ENCODE measurements around the gene EBPL.
"Not testable (repeated sequence)": the region's sequence is repeated elsewhere in the genome, so short reads cannot be mapped to it uniquely, and the experiment has no call there.

EBPL gene

DNA sequence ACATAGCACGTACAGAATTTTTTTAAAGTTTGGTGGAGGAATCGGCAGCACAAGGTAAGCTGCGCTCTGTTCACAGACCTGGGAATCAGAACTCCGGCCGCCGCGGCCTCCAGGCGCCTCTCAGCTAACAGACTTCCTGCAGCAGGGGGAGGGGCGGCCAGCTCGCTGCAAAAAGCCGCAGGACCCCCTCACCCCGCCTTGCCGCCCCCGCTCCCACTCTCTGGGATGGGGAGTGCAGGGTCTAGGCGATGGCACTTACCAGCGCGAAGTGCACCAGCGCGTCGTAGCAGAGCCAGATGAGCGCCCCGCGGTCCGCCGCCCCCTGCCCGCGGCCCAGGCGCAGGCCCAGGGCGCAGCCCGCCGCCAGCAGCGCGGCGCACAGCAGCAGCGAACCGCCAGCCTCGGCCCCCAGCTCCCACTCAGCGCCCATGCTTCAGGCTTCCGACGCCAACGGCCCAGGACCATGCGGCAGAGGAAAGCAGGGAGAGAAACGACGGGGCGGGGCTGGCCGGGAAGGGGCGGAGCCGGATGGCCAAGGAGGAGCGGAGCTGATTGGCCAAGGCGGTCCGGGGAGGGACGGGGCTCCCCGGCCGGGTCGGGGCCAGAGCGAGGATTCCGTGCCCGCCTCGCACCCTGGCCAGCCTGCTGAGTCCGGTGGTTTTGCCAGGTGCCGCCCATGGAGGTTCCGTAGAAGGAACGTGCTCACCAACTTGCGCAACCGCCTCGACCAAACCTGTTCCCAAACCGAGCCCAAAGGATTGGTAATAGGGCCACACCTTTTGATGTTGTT, at the start of gene EBPL:
Gene EBPL (minus strand): TSS at position 492 of the 790 bp plus-strand sequence. CDS start 62 bp downstream, at position 430.
- DNase-seq = peak; percentile 96

DNA sequence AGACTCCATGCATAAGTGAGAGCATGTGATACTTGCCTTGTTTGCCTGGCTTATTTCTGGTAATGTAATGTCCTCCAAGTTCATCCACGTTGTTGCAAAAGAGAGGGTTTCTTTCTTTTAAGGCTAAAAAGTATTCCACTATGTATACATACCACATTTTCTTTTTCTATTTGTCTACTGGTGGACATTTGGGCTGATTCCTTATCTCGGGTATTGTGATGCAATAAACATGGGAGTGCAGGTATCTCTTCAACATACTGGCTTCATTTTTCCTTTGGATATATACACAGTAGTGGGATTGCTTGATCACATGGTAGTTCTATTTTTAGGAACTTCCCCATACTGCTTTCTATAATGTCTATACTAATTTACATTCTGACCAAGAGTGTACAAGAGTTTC, 49.6 kb upstream of the EBPL start:
- DNase-seq = no peak

DNA sequence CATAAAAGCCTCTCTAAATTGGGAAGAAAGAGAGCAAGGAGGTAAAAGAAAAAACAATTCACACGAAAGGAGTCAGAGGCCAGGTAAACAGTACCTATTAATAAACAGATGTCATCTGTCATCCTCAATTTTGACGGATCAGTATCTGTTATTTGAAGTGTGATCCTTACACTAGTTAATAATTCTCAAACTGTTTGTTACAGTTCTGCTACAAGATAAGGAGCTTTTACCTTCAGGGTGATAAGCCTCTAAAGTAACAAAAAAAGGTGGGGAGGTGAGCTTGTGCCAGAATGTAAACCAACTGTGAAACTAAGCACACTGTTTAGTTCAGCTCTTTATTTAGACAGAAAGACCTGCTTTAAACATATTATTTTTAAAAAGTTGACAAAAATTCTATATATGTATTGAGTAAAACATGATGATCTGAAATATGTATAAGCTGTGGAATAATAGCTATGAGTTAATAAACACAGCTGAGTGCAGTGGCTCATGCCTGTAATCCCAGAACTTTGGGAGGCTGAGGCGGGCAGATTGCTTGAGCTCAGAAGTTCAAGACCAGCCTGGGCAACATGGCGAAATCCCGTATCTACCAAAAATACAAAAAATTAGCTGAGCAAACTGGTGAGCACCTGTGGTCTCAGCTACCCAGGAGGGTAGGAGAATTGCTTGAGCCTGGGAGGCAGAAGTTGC, 48.4 kb upstream of the EBPL start:
- DNase-seq = no peak

DNA sequence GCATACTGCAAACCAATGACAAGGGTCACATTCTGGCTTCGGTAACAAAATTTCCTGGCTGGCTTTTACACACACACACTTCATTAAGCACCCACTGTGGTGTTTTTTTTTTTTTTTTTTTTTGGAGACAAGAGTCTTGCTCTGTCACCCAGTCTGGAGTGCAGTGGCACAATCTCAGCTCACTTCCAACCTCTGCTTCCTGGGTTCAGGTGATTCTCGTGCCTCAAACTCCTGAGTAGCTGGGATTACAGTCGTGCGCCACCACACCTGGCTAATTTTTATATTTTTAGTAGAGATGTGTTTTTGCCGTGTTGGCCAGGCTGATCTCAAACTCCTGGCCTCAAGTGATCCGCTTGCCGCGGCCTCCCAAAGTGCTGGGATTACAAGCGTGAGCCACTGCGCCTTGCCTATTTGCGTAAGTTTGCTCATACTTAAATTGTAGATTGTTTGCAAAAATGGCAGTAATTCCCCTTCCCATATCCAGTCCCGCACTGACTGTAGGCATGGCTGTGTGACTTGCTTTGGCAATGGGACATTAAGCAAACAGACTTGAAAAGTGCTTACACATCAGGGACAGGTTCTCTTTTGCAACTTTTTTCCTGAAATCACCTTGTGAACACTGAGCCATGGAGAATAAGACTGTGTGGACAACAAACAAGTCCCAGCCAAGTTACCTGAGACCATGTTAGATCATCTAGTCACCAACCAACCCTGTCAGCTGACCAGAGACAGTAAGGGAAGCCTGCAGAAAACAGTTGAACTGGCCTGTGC, 42.1 kb upstream of the EBPL start:
- DNase-seq = no peak

DNA sequence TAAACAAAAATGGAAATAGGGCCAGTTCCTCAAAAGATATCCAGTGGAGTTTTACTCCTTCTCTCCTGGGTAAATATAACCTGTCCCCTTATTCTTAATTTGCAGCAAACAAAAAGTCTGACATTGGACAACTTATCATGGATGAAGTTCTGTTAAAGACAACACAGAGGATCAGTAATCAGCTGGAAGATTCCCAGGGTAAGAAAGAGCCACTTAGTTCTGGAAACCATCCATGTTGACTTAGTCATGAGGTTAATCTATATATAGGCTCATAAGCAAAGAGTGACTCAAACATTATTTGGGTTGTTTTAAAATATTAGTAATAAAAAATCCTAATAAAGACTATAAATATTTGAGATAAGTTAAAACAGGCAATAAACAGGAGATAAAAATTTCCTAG, 40.5 kb upstream of the EBPL start:
- DNase-seq = no peak

DNA sequence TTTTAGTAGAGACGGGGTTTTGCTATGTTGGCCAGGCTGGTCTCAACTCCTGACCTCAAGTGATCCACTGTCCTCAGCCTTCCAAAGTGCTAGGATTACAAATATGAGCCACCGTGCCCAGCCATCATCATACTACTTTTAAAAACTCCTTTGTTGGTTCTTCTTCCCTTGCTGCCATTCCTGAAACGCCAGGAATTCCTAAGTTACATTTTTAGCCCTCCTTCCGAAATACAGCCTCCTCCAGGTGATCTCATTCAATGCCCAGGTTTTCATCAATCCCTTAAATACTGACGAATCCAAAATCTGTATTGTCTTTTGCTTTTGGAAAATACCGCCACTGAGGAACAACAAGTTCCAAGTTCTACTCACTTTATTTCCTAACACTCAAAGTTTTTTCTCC, 25.3 kb upstream of the EBPL start:
- DNase-seq = no peak

DNA sequence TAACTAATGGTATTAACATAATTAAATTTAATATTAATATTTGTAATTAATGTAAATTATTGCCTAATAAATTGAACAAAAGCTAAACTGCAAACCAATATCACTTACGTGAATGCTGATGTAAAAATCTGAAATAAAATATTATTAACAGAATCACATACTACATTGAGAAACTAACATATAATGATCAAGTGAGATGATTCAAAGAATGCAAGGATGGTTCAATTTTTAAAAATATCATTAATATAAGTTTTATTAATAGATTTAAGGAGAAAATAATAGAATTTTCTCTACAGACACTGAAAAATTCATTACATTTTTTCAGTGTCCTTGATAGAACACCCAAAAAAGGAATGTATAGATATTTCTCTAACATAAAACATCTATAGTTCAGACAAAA, 23.5 kb upstream of the EBPL start:
- DNase-seq = no peak

DNA sequence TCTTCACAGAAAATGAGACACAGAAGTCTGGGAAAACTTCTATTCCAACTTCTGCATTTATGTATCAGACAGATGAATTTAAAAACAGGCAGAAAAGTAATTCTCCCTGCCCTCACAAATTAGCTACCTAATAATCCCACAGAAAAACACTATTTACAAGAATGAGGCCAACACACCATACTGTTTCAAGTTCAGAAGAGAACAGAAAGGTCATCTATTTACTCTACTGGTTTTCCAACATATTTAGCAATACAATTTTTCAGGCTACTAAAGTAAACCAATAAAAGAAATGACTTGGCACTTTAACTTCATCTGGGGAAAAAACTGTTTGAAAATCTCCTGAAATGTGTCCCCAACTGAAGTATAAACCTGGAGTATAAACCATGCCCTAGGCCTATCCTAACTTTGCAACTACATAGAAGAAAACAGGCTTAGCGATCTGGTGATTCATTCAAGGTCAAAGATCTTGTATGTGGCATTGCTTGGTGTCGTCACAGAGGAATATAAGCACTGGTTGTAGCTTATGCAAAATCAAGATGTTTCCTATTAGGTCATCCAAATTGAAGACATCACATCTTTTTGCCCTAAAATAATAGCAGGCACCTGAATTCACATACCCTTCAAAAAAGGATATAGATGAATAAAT, 20.1 kb upstream of the EBPL start:
- no peak for DNase-seq

DNA sequence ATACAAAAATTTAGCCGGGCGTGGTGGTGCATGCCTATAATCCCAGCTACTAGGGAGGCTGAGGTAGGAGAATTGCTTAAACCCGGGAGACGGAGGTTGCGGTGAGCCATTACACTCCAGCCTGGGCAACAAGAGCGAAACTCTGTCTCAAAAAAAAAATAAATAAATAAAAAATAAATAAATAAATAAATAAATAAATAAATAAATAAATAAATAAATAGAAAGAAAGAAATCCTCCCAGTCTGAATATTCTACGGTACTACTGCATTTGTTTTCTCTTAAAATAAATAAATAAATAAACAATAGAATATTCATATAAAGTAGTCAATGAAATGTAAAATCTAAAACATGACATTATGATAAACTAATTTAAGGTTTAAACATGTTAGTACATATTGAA, 13.0 kb upstream of the EBPL start:
- not testable (repeated sequence) for DNase-seq

DNA sequence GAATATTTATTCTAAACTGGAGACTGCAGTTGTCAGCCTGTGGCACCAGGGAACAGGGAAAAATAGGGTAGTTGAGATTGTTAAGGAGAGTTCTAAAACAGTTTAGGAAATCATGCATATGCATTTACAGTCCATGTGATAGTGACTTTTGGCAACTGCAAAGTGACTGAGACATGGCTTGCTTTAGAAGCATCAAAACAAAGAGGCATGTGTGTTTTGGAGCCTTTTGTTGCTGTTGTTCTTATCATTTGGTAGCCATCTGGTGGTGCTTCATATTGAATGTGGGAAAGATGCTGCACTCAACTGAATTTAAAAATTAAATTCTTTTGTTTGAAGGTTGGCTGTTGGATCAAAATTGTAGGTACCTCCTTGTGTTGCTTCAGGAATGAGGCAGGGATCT, 10.2 kb upstream of the EBPL start:
- no peak for DNase-seq

DNA sequence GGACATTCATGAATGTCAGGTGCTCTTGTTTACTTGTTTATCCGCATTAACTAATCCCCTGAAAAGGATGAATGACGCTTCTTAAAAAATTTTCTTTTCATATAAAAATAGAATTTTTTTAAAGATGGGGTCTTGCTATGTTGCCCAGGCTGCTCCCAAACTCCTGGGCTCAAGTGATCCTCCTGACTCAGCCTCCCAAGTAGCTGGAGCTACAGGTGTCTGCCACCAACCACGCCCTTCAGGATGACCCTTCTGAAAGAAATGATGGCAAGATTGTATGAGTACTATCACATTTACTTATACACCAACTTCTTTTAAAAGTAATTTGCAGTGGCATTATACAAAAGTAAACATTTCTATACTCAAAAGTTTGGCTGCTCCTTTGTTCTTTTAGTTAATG, 6.2 kb upstream of the EBPL start:
- no peak for DNase-seq

DNA sequence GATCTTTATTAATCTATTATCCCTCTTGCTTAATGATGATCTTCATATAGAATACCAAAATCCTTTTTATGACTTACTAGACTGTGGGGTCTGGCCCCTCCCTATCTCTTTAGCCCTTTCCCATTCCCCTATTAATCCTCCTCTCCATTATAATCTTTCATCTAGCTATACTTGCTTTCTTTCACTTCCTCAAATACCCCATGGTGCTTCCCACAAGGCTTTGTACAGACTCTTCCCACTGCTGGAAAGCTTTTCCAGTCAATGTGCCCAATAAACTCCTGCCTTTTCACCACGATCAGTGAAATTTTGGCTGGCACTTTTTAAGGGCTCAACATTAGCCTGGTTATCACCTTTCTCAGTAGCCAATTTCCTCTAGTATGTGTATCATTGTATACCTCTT, 3.2 kb upstream of the EBPL start:
- no peak for DNase-seq

DNA sequence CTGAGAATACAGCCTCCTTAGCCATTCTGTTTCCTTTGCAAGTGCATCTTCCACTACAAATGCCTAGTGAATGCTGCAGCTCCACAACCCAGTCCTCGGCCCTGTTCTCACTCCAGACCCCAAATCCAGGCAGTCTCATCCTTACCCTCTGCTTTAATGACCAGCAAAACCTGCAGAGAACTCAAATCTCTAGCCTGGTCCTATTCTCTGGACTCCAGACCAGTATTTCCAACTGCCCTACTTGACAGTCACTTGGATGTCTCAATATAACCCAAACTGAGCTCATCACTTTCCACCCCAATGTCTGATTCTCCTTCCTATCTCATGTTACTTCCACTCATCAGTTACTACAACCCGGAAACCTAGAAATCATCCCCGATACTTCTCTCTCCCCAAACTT, 2.6 kb upstream of the EBPL start:
- no peak for DNase-seq

DNA sequence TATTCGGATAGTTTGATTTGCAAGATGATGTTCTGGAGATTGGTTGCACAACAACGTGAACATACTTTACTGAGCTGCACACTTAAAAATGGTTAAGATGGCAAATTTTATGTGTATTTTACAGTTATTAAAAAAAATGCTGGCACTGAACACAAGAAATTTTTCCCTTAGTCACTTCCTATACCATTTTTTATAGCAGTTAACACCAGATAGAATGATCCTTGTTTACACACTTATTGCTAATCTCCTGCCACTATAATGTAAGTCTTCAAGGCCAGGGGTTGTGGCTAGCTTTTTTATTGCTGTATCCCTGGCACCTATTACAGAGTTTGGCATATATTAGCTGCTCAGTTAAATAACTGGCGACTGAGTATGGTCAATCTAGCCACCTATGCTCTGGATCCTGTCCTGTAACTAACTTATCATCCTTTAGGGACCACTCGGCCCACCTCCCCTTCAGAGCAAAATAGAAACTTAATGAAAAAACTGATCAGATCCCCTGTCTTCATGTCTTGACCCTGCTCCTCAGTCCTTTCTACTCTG, 2.0 kb upstream of the EBPL start:
- DNase-seq = no peak

DNA sequence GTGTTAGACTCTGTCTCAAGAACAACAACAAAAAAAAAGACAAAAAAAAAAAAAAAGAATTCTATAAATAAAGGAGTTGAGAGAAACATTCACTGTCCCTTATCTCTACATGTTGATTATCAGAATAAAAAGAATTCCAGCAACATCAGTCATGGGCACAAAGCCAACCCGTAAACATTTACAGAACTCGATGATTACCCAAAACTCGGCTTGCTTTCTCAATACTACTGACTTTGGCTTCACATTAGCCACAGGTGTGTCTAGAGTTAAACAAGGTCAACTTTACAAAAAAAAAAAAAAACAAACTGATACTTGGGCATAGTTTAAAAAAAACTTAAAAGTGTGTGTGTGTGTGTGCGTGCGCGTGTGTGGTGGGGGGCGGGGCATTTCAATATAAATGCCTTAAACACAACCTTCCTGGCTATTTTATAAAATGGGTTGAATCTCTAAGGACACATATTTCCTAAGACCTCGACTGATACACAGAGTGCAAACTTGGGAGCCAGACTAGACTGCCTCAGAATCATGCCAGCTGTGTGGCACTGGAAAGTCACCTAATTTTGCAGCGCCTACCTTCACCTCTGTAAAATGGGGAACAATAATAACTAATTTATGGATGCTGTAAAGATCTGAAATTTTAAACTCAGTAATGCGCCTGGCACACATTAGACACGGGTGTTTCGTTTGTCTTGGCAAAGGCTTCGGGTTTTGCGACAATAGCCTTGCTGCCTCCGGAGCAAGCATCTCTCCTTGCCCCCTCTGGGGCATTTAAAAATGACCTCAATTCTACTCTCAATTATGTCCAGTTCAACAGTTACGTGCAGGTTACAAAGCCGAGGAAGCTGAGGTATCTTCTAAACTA, 922 bp downstream of the EBPL start:
- DNase-seq = peak; percentile 27

DNA sequence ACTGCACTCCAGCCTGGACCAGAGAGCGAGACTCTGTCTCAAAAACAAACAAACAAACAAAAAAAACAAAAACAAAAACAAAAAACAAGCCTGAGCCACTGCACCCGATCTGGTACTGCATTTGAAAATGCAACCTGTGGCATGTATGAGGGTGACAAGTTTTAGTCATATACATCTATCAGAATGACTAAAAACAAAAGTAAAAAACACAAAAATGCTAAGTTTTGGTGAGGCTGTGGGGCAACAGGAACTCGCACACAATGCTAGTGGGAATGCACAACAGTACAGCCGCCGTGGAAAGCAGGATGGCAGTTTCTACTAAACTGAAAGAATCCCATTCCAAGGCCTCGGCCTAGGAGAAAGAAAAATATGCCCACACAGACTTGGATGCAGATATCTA, 7.8 kb downstream of the EBPL start:
- no peak for DNase-seq

DNA sequence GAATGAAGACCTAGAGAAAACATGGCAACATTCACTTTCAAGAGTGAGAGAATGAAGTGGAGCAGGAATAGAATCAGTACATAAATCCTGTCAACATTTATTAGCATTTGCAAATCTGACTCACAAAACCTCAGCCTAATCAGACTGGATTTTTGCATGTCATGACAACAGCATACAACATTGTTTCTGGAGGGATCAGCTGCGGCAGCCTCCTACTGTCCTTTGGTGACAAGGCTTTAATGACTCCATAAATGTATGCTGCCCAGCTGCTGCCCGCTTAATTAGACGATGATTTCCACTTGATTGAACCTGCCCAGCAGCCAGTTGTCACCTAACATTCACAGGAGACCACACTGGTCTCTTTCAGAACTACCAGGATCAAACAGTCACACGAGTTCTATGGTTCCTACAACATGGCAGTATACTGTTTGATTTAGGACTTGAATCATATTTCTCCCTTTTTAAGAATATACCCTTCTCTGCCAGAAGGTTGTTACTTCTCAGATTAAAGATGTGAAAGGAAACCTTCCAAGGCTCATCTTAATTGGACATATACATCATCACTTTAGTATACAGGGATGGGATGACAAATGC, 9.3 kb downstream of the EBPL start:
- DNase-seq = no peak

DNA sequence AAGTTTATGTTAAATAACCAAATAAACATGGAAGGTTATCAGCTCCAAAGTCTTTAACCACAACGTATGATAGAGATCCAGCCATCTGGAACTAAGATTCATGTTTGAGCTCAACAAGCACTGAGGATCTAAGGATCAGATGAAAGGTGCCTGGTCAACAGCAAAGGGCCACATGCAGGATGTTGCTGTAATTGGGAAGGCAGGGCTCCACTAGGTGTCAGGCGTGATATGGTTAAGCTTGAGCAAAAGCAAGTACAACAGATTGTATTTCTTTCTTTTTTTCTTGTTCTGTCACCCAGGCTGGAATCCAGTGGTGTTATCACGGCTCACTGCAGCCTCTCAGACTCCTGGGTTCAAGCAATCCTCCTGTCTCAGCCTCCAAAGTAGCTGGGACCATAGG, 12.0 kb downstream of the EBPL start:
- no peak for DNase-seq

DNA sequence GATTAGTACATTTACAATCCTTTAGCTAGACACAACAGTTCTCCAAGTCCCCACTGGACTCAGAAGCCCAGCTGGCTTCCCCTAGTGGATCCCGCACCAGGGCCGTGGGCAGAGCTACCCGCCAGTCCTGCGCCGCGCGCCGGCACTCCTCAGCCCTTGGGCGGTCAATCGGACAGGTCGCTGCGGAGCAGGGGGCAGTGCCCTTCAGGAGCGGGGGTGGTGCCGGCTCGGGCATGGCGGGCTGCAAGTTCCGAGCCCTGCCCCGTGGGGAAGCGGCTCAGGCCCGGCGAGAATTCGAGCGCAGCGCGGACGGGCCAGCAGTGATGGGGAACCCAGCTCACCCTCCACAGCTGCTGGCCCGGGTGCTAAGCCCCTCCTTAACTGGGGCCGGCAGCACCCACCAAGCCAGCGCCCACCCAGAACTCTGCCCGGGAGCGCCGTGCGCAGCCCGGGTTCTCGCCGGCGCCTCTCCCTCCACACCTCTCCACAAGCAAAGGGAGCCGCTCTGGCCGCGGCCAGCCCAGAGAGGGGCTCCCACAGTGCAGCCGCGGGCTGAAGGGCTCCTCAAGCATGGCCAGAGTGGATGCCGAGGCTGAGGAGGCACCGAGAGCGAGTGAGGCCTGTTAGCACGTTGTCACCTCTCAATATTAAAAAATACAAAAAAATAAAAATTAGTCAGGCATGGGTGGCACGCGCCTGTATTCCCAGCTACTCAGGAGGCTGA, 12.9 kb downstream of the EBPL start:
- no peak for DNase-seq

DNA sequence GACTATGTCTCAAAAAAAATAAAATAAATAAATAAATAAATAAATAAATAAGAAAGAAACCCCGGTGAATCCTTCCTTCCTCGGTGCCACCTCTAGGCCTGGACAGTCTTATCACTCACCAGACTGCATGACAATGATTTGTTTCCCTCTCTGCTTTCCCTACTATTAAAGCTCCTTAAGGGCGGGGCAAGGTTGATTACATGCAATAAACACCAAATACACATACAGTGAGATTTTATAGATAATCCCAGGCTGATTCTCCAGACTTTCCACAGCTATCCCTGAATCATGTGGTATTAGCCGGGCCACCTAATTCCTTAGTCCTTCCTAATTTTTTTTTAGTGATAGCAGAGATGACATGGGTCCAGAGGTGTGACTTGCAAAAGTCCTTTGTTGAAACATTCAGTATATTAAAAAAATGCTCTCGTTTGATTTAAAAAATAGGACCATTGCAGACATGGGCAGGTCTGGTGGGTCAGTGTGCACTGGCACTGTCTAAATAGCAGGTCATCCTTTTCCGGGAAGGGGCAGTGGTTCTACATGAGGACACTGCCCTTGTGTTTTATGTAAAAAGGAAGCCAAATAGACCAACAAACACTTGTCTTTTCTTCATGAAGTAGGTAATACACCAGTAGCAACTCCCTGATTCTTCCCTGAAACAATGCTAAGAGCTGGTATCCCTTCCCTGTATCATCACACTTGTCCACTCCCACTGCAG, 14.5 kb downstream of the EBPL start:
- no peak for DNase-seq
